Activated naive CD4-positive, alpha-beta T cell treated with anti-CD3 and anti-CD28 coated beads, Interleukin-2, amount 50 U/mL, for 16 hours (primary cell): ENCODE results near the gene KCNT2.
"Not testable (repeated sequence)": the region's sequence is repeated elsewhere in the genome, so short reads cannot be mapped to it uniquely, and the experiment has no call there.

Experiments used
- DNase-seq: peaks from one replicate; pipeline ENCODE4 v3.0.0-alpha.2; 2020

The KCNT2 gene

GRCh38 chr1:196608390-196609369, at the start of gene KCNT2:
KCNT2 (minus strand) TSS chr1:196608440; CDS start chr1:196608309, 131 bp downstream.
- DNase-seq: no peak

- DNase-seq: no peak
These were observed 47.3 kb upstream of the KCNT2 start for GRCh38 chr1:196655494-196655893.

GRCh38 chr1:196655071-196655470, 46.8 kb upstream of the KCNT2 start:
- DNase-seq: no peak

- no peak for DNase-seq
These were observed 46.0 kb upstream of the KCNT2 start for GRCh38 chr1:196654271-196654670.

GRCh38 chr1:196651637-196652215, 43.5 kb upstream of the KCNT2 start, which contains the start of gene CFH:
CFH (plus strand) TSS chr1:196652043; CDS start chr1:196652118, 75 bp downstream.
- no peak for DNase-seq

GRCh38 chr1:196651079-196651478, 42.8 kb upstream of the KCNT2 start:
- no peak for DNase-seq

GRCh38 chr1:196650403-196650802, 42.2 kb upstream of the KCNT2 start:
- DNase-seq: no peak

GRCh38 chr1:196649990-196650389, 41.8 kb upstream of the KCNT2 start:
- no peak for DNase-seq

GRCh38 chr1:196640976-196641375, 32.7 kb upstream of the KCNT2 start:
- DNase-seq: no peak

GRCh38 chr1:196639291-196639690, 31.1 kb upstream of the KCNT2 start:
- not testable (repeated sequence) for DNase-seq

- no peak for DNase-seq
These were observed 30.2 kb upstream of the KCNT2 start for GRCh38 chr1:196638466-196638865.

- DNase-seq: no peak
These were observed 29.4 kb upstream of the KCNT2 start for GRCh38 chr1:196637606-196638005.

GRCh38 chr1:196628838-196629237, 20.6 kb upstream of the KCNT2 start:
- DNase-seq: no peak

- DNase-seq: no peak
These were observed 14.8 kb upstream of the KCNT2 start for GRCh38 chr1:196623079-196623478.

- no peak for DNase-seq
These were observed 11.5 kb upstream of the KCNT2 start for GRCh38 chr1:196619721-196620120.

- no peak for DNase-seq
These were observed 3.6 kb upstream of the KCNT2 start for GRCh38 chr1:196611873-196612272.

GRCh38 chr1:196609370-196609737, 1.1 kb upstream of the KCNT2 start:
- DNase-seq: no peak

- DNase-seq: no peak
These were observed 259 bp downstream of the KCNT2 start for GRCh38 chr1:196607981-196608380.

- DNase-seq: no peak
These were observed 4.6 kb downstream of the KCNT2 start for GRCh38 chr1:196603651-196604050.

GRCh38 chr1:196598942-196599748, 9.1 kb downstream of the KCNT2 start:
- DNase-seq: no peak

- no peak for DNase-seq
These were observed 13.5 kb downstream of the KCNT2 start for GRCh38 chr1:196594700-196595099.

- no peak for DNase-seq
These were observed 14.3 kb downstream of the KCNT2 start for GRCh38 chr1:196593955-196594354.

- no peak for DNase-seq
These were observed 17.3 kb downstream of the KCNT2 start for GRCh38 chr1:196590959-196591358.
